Vagina (tissue), 2 donors: ENCODE data around the gene TNFRSF9.

Experiments used
- POLR2A ChIP-seq, 2 donors: fragments of 450-650 bp; IDR thresholded peaks; one replicate each; pipeline ENCODE4 v1.6.1; 2017; ENCODE audit warnings: antibody characterized with exemption in 2 of 2, mild to moderate bottlenecking in 2 of 2, moderate library complexity in 2 of 2
- TF ChIP-seq, protein P1 (sequence below), 3 experiments: fragments of 450-650 bp in 2 of 3; fragments of 200-600 bp in 1 of 3; sonication (generic) in 1 of 3; IDR thresholded peaks; one replicate each; pipeline ENCODE4 v1.5.1; 2017 to 2019; ENCODE audit warnings: antibody characterized with exemption in 3 of 3, mild to moderate bottlenecking in 2 of 3, moderate library complexity in 2 of 3

- TF ChIP-seq, protein P1, sequence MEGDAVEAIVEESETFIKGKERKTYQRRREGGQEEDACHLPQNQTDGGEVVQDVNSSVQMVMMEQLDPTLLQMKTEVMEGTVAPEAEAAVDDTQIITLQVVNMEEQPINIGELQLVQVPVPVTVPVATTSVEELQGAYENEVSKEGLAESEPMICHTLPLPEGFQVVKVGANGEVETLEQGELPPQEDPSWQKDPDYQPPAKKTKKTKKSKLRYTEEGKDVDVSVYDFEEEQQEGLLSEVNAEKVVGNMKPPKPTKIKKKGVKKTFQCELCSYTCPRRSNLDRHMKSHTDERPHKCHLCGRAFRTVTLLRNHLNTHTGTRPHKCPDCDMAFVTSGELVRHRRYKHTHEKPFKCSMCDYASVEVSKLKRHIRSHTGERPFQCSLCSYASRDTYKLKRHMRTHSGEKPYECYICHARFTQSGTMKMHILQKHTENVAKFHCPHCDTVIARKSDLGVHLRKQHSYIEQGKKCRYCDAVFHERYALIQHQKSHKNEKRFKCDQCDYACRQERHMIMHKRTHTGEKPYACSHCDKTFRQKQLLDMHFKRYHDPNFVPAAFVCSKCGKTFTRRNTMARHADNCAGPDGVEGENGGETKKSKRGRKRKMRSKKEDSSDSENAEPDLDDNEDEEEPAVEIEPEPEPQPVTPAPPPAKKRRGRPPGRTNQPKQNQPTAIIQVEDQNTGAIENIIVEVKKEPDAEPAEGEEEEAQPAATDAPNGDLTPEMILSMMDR (IDR thresholded peaks at IDR 0.05) = no peak
- no peak for TF ChIP-seq POLR2A (IDR thresholded peaks at IDR 0.05)
These were observed 42.6 kb upstream of the TNFRSF9 start for GRCh38 chr1:7983086-7983778.
